Right lobe of liver (tissue), 6 donors: Measurements from ENCODE around the gene TSPAN10. TPM values are rescaled to one million over a fixed set of nuclear protein-coding genes. Genes with fewer than 3 reads are reported as not detected.

ENCODE experiments used
- ATAC-seq, 4 donors: fragments of 200-7000 bp; cut with Tn5 transposase; one replicate each; pipeline ENCODE4 v1.9.1; 2020; ENCODE audit warnings: mild to moderate bottlenecking in 4 of 4, moderate library complexity in 4 of 4
- DNase-seq, 3 donors: peaks; one replicate each; pipeline ENCODE4 v3.0.0-alpha.2; 2020
- H3K27ac ChIP-seq, 3 donors: fragments of 200-600 bp; one replicate each; pipeline ENCODE4 v1.8.0; 2022
- H3K27me3 ChIP-seq, 2 donors: fragments of 200-600 bp; one replicate each; pipeline ENCODE4 v1.8.0; 2022
- H3K36me3 ChIP-seq, 4 donors: fragments of 200-600 bp; sonication (generic) in 1 of 4; one replicate each; pipeline versions ENCODE4 v1.5.1 to v1.8.0; 2017 to 2022; ENCODE audit warnings: control low read depth in 1 of 4
- H3K4me1 ChIP-seq, 4 donors: fragments of 200-600 bp; sonication (generic) in 1 of 4; one replicate each; pipeline versions ENCODE4 v1.5.1 to v1.8.0; 2017 to 2022; ENCODE audit warnings: control low read depth in 1 of 4
- H3K4me3 ChIP-seq, 3 donors: fragments of 200-600 bp; one replicate each; pipeline ENCODE4 v1.8.0; 2022
- H3K9me3 ChIP-seq, 4 donors: fragments of 200-600 bp; sonication (generic) in 1 of 4; one replicate each; pipeline versions ENCODE4 v1.5.1 to v1.8.0; 2017 to 2022; ENCODE audit warnings: control low read depth in 1 of 4
- POLR2A ChIP-seq: fragments of 450-650 bp; IDR thresholded peaks from one replicate; pipeline ENCODE4 v1.6.1; 2017; ENCODE audit warnings: antibody characterized with exemption, mild to moderate bottlenecking
- WGBS: methylation state at CpG from one replicate; pipeline ENCODE4 v1.1.6; 2018; ENCODE audit warnings: low coverage, low lambda C conversion rate; ENCODE audit not compliant: insufficient coverage; ENCODE audit errors: missing lambda C conversion rate; 5-methylcytosine and 5-hydroxymethylcytosine counted together
- intact Hi-C, 2 donors: fragments of 100-400 bp; cut with DNase I; formaldehyde crosslinking; loops; one replicate each; pipeline versions ENCODE4 v1.11.2 to v1.14.1; 2022
- total RNA-seq, 6 experiments: library from RNA; depleted of rRNA in 2 of 6; stranded (reverse); fragments of >200 nt in 2 of 6; fragmentation: NEBNext Ultra II Directional in 3 of 6; extraction: Animal tissue kit (Norgen Biotek cat#: 25700) in 3 of 6; gene quantifications; one replicate each; pipeline versions ENCODE4 v1.1.0 to v1.2.4, GENCODE V29; 2016 to 2023
- TF ChIP-seq, protein P1 (sequence below), 4 donors: fragments of 200-600 bp in 3 of 4; fragments of 450-650 bp in 1 of 4; IDR thresholded peaks; one replicate each; pipeline versions ENCODE4 v1.5.1 to v1.8.0; 2016 to 2022; ENCODE audit warnings: antibody characterized with exemption in 4 of 4, mild to moderate bottlenecking in 2 of 4
- donor health status: DM: no; HTN: yes; CAD: no.
- donor health status: DM: no; HTN: no; CAD: no.
- donor health status: DM: no; HTN: no; CAD: no.
- donor health status: DM: no; HTN: yes; CAD: no.
- donor health status: DM: no; HTN: yes; CAD: no.

TSPAN10 gene
- total RNA-seq, 6 experiments from 2014 or later: 0.18 to 1.2 (median 0.62) TPM

- intact Hi-C loops: no loop called here
- H3K27ac ChIP-seq: no peak overlapping the region
- no peak for DNase-seq
- no peak for TF ChIP-seq POLR2A
- TF ChIP-seq, protein P1, sequence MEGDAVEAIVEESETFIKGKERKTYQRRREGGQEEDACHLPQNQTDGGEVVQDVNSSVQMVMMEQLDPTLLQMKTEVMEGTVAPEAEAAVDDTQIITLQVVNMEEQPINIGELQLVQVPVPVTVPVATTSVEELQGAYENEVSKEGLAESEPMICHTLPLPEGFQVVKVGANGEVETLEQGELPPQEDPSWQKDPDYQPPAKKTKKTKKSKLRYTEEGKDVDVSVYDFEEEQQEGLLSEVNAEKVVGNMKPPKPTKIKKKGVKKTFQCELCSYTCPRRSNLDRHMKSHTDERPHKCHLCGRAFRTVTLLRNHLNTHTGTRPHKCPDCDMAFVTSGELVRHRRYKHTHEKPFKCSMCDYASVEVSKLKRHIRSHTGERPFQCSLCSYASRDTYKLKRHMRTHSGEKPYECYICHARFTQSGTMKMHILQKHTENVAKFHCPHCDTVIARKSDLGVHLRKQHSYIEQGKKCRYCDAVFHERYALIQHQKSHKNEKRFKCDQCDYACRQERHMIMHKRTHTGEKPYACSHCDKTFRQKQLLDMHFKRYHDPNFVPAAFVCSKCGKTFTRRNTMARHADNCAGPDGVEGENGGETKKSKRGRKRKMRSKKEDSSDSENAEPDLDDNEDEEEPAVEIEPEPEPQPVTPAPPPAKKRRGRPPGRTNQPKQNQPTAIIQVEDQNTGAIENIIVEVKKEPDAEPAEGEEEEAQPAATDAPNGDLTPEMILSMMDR (IDR thresholded peaks at IDR 0.05): no peak
- no peaks in the 10 kb centered on the region for H3K36me3 ChIP-seq
- no peaks in the 10 kb centered on the region for H3K9me3 ChIP-seq
- H3K4me1 ChIP-seq: no peaks in the 10 kb centered on the region
- peak in 2 of 4 donors; percentile 31 to 35 for ATAC-seq
- WGBS: 30% methylated on average over 3 of the region's 18 CpGs
- H3K4me3 ChIP-seq: no peak overlapping the region
- H3K27me3 ChIP-seq: no peaks in the 10 kb centered on the region
These were observed 18.6 kb downstream of the TSPAN10 start for GRCh38 chr17:81655378-81656117.

DNA sequence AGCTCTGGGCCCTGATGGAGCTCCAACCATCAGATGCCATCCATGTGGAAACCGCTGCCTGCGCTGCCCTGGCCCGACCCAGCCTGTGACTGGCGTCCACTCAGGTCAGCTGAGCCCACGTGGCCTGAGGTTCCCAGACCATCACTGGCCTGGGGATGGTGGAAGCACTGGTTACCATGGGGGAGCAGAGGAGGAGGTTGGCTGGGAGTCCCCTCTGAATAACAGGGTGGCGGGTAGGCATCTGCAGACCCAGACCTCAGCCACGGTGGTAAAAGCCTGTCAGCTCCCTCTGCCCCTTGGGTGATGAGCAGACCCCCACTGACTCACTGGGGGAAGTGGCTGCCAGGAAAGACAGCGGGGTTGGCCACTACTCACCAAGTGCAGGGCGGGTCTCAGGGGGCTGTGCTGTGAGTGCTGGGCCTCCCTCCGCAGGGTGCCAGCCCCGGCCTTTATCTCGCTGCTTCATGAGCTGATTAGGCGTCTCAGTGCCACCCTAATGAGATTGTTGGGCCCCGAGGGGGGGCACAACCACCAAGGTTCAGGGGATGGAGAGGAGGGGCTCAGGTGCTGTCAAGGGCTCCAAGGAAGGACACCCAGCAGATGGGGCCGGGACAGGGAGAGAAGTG, 19.2 kb downstream of the TSPAN10 start, which contains the start of gene PDE6G:
Gene PDE6G, minus strand, starts transcription at position 425 of the 626 bp plus-strand sequence. CDS start 3,237 bp downstream, outside the sequence.
- Histone ChIP-seq H3K4me1 (no peaks in the 10 kb centered on the region), H3K27me3 (no peaks in the 10 kb centered on the region), H3K9me3 (no peaks in the 10 kb centered on the region), H3K4me3 (no peak within 1 kb of the TSS), H3K27ac (no peak within 1 kb of the TSS), H3K36me3 (no peaks in the 10 kb centered on the region)
- intact Hi-C loops: no loop called here
- no CpG with 5 or more reads among the region's 15 CpGs for WGBS
- no peak for TF ChIP-seq POLR2A
- TF ChIP-seq, protein P1 (IDR thresholded peaks at IDR 0.05): no peak
- no peak for DNase-seq
- no peak for ATAC-seq

GRCh38 chr17:81656835-81657234, 19.8 kb downstream of the TSPAN10 start:
- WGBS: no CpG with 5 or more reads among the region's 4 CpGs
- intact Hi-C loops: no loop called here

GRCh38 chr17:81659038-81659437, 22.0 kb downstream of the TSPAN10 start:
- TF ChIP-seq, protein P1 (IDR thresholded peaks at IDR 0.05): no peak
- TF ChIP-seq POLR2A: no peak
- no peaks in the 10 kb centered on the region for H3K9me3 ChIP-seq
- no peak overlapping the region for H3K27ac ChIP-seq
- H3K4me3 ChIP-seq: no peak overlapping the region
- H3K36me3 ChIP-seq: no peaks in the 10 kb centered on the region
- no peak for DNase-seq
- intact Hi-C loops: no loop called here
- H3K27me3 ChIP-seq: no peaks in the 10 kb centered on the region
- WGBS: 65% methylated on average over 5 of the region's 5 CpGs
- no peaks in the 10 kb centered on the region for H3K4me1 ChIP-seq
- ATAC-seq: no peak

More at GRCh38 chr17:81656835-81657234, 19.8 kb downstream of the TSPAN10 start:
- ATAC-seq (peak in 3 of 4 donors; percentile 19 to 40 (median 32)), DNase-seq (no peak)
- Histone ChIP-seq H3K27me3 (no peaks in the 10 kb centered on the region), H3K27ac (no peak overlapping the region), H3K9me3 (no peaks in the 10 kb centered on the region), H3K4me1 (no peaks in the 10 kb centered on the region), H3K36me3 (no peaks in the 10 kb centered on the region), H3K4me3 (no peak overlapping the region)
- TF ChIP-seq, protein P1 (IDR thresholded peaks at IDR 0.05): no peak
- no peak for TF ChIP-seq POLR2A
